Measurements from ENCODE around the gene TNS4. TPM values are rescaled to one million over a fixed set of nuclear protein-coding genes. Genes with fewer than 3 reads are reported as not detected.

The TNS4 gene
- total and polyA plus RNA-seq, 2 of the 4 experiments (the other 2 are of a cell fraction), result not detected

DNA sequence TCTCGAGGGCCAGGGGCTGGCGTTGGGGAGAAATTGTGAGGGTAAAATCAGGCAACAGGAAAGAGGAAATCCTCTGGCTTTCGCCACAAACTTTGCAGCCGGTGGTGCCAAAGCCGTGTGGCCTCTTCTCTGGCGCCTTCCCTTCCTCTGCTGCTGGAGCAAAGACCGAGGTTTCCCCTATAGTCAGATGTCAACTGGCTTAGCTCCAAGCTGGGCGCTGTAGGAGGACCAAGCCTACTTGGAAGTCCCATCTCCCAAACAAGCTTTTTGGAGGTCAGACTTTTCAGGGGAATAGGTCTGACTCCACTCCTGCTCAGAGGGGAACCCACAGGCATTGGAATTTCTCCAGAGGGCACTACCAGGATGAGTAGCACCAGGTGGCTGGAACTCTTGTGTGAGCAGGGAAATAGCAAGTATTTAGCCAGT lies 53.2 kb downstream of the TNS4 start:
- Histone ChIP-seq H3K56ac (ENCODE audit: extremely low read depth, insufficient read depth, low read length) (no peak overlapping the region), H3K14ac (replicated peaks; ENCODE audit: low read depth, low read length) (no peak overlapping the region), H2AK9ac (replicated peaks; ENCODE audit: low read depth, low read length, poor library complexity) (no peak overlapping the region), H3K4ac (ENCODE audit: low read depth, low read length) (no peak overlapping the region), H2BK120ac (ENCODE audit: low read depth, low read length) (no peak overlapping the region), H4K20me1 (ENCODE audit: insufficient read depth, low read length) (peaks cover 92% of the 10 kb centered on the region), H3K4me3 (ENCODE audit: insufficient read depth, low read depth, low read length) (peak overlapping the region; percentile 52), H3K23ac (ENCODE audit: low read depth, low read length) (peak overlapping the region; percentile 70; the same call in 1 of the 2 replicates), H3K9ac (ENCODE audit: low read depth, low read length) (0 out of 2 replicates have a peak overlapping the region, but pooled peaks have one; percentile 43), H3K27ac (ENCODE audit: insufficient read depth, low read length) (peak overlapping the region; percentile 5; the same call in 1 of the 2 replicates), H4K5ac (ENCODE audit: low read depth, low read length) (no peak overlapping the region), H2AK5ac (ENCODE audit: low read depth, low read length) (no peak overlapping the region; the same call in 1 of the 2 replicates), H4K8ac (ENCODE audit: low read depth in 2 of 2, low read length in 2 of 2) (no peak overlapping the region; a peak in 1 of 4 replicates), H3K4me1 (ENCODE audit: control insufficient read depth, insufficient read depth, low read length) (peaks cover 45% of the 10 kb centered on the region), H3K79me1 (ENCODE audit: low read depth in 1 of 2, low read length in 2 of 2) (peaks cover 26 to 85% of the 10 kb centered on the region in 2 experiments), H3K9me1 (ENCODE audit: insufficient read depth, low read length) (peaks cover 50% of the 10 kb centered on the region), H2BK20ac (ENCODE audit: low read depth, low read length) (no peak overlapping the region), H3K4me2 (ENCODE audit: low read depth, low read length) (peak overlapping the region; percentile 91), H2BK5ac (ENCODE audit: low read depth, low read length, poor library complexity, severe bottlenecking) (no peak overlapping the region), H3K36me3 (ENCODE audit: control insufficient read depth, insufficient read depth, low read length) (peaks cover 57% of the 10 kb centered on the region), H3K27me3 (ENCODE audit: control insufficient read depth, insufficient read depth, low read length) (no peaks in the 10 kb centered on the region), H4K91ac (ENCODE audit: insufficient read depth, low read depth, low read length) (no peak overlapping the region), H2BK15ac (ENCODE audit: low read depth, low read length) (no peak overlapping the region), H3K18ac (ENCODE audit: low read depth, low read length) (no peak overlapping the region), H3K9me3 (ENCODE audit: control insufficient read depth, insufficient read depth, low read length) (no peaks in the 10 kb centered on the region), H2AFZ (replicated peaks; ENCODE audit: low read length, poor library complexity) (no peak overlapping the region)
- 33% methylated on average over 3 of the region's 8 CpGs; no CpG with 5 or more reads in 1 of the 2 experiments for WGBS, 2 experiments (ENCODE audit: extremely low coverage in 2 of 2, insufficient read length in 1 of 2)
- no peak for TF ChIP-seq MAZ (IDR thresholded peaks at IDR 0.05; ENCODE audit: borderline replicate concordance, low read depth, low read length)
- no peak for TF ChIP-seq RFX5 (IDR thresholded peaks at IDR 0.05; ENCODE audit: low read depth, low read length)
- TF ChIP-seq, protein P1, sequence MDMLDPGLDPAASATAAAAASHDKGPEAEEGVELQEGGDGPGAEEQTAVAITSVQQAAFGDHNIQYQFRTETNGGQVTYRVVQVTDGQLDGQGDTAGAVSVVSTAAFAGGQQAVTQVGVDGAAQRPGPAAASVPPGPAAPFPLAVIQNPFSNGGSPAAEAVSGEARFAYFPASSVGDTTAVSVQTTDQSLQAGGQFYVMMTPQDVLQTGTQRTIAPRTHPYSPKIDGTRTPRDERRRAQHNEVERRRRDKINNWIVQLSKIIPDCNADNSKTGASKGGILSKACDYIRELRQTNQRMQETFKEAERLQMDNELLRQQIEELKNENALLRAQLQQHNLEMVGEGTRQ (IDR thresholded peaks at IDR 0.05; ENCODE audit: low read depth, low read length), result no peak
- TF ChIP-seq NFE2L2 (IDR thresholded peaks at IDR 0.05; ENCODE audit: low read depth, low read length), result no peak
- TF ChIP-seq CEBPB (IDR thresholded peaks at IDR 0.05; ENCODE audit: low read depth, low read length), result no peak
- no peak for TF ChIP-seq RAD21 (IDR thresholded peaks at IDR 0.05; ENCODE audit: low read length)
- no peak for TF ChIP-seq CHD1 (IDR thresholded peaks at IDR 0.05; ENCODE audit: low read depth, low read length)
- TF ChIP-seq, protein P2, sequence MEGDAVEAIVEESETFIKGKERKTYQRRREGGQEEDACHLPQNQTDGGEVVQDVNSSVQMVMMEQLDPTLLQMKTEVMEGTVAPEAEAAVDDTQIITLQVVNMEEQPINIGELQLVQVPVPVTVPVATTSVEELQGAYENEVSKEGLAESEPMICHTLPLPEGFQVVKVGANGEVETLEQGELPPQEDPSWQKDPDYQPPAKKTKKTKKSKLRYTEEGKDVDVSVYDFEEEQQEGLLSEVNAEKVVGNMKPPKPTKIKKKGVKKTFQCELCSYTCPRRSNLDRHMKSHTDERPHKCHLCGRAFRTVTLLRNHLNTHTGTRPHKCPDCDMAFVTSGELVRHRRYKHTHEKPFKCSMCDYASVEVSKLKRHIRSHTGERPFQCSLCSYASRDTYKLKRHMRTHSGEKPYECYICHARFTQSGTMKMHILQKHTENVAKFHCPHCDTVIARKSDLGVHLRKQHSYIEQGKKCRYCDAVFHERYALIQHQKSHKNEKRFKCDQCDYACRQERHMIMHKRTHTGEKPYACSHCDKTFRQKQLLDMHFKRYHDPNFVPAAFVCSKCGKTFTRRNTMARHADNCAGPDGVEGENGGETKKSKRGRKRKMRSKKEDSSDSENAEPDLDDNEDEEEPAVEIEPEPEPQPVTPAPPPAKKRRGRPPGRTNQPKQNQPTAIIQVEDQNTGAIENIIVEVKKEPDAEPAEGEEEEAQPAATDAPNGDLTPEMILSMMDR (conservative IDR thresholded peaks at IDR 0.05; ENCODE audit: low read depth, low read length), result no peak
- TF ChIP-seq BHLHE40 (IDR thresholded peaks at IDR 0.05; ENCODE audit: low read depth, low read length), result no peak
- in situ Hi-C loops (cut with MboI; ENCODE audit: low sequenced_read_pairs) (no loop called here), intact Hi-C loops (cut with micrococcal nuclease) (no loop called here), dilution Hi-C loops (cut with HindIII; ENCODE audit: low sequenced_read_pairs, unreplicated experiment) (no loop called here)
- ATAC-seq (ENCODE audit: low read depth) (no peak), DNase-seq (peak; percentile 23)
- BruUV-seq (replicated peaks), result no TSS peak
- POLR2A ChIA-PET (ENCODE audit: unreplicated experiment), result interaction anchor here (0.5 to 1.3 kb wide), 4 partner anchors 28 to 131 kb away, joined by 3 to 9 read pairs (median 4); no protein-coding TSS in a partner anchor
- CTCF ChIA-PET, result interaction anchor here (0.8 to 1.4 kb wide), 2 partner anchors 85 to 101 kb away, joined by 3 to 7 read pairs; no protein-coding TSS in a partner anchor
